Endothelial cell of umbilical vein (primary cell): ENCODE results near the gene CEP128. TPM values are rescaled to one million over a fixed set of nuclear protein-coding genes. Genes with fewer than 3 reads are reported as not detected.

Experiments used
- BruUV-seq: library from RNA; stranded (reverse); fragments of 400-500 nt; replicated peaks from 2 replicates; lab custom pipeline; 2021; lab: Mats Ljungman, UMichigan
- CTCF ChIA-PET: fragments of 300-600, 350-600 bp; sonication (Branson Sonifier 250); formaldehyde crosslinking; loops from one replicate; lab custom pipeline; 2021; ENCODE audit warnings: antibody characterized with exemption, inconsistent platforms; lab: Charles Lee
- POLR2A ChIA-PET: fragments of 300-600, 350-600 bp; sonication (Branson Sonifier 250); formaldehyde crosslinking; loops from one replicate; lab custom pipeline; 2021; ENCODE audit warnings: antibody characterized with exemption, inconsistent platforms; lab: Charles Lee
- DNase-seq: peaks from one replicate; pipeline ENCODE4 v3.0.0-alpha.2; 2011; ENCODE audit warnings: low read depth, low spot score
- FAIRE-seq: peaks from 2 replicates; lab custom pipeline; 2011; peaks lifted over from hg19 to GRCh38; lab: Jason Lieb, UNC
- H2AFZ ChIP-seq: 2 replicates; pipeline ENCODE4 v1.6.0; 2012; ENCODE audit warnings: low read depth, low read length, control low read depth, inconsistent platforms
- H3K27ac ChIP-seq: 2 replicates; pipeline ENCODE4 v1.5.1; 2011; ENCODE audit warnings: low read depth, mild to moderate bottlenecking, control low read depth, low read length, moderate library complexity; ENCODE audit not compliant: insufficient read depth
- H3K27me3 ChIP-seq, 2 experiments: 2 replicates each; pipeline versions ENCODE4 v1.6.0 to v1.6.1; 2011; ENCODE audit warnings: low read length in 2 of 2, mixed read lengths in 1 of 2; ENCODE audit not compliant: control insufficient read depth in 2 of 2, insufficient read depth in 2 of 2
- H3K36me3 ChIP-seq, 2 experiments: 2 replicates in 1 of 2; 3 replicates in 1 of 2; pipeline ENCODE4 v1.5.1; 2011; ENCODE audit warnings: low read length in 2 of 2, mild to moderate bottlenecking in 1 of 2, moderate library complexity in 1 of 2; ENCODE audit not compliant: control insufficient read depth in 2 of 2, insufficient read depth in 2 of 2; ENCODE audit errors: extremely low read depth in 1 of 2
- H3K4me1 ChIP-seq: 3 replicates; pipeline ENCODE4 v1.5.1; 2011; ENCODE audit warnings: mild to moderate bottlenecking, low read length; ENCODE audit not compliant: control insufficient read depth, insufficient read depth; ENCODE audit errors: extremely low read depth
- H3K4me2 ChIP-seq: 2 replicates; pipeline ENCODE4 v1.6.1; 2011; ENCODE audit warnings: low read length, control low read depth, mixed read lengths; ENCODE audit not compliant: insufficient read depth
- H3K4me3 ChIP-seq, 3 experiments: fragments of 200-600 bp in 1 of 3; sonication (generic), shearing (Covaris generic) in 1 of 3; replicated peaks in 1 of 3; 2 replicates each; pipeline ENCODE4 v1.5.1; 2011 to 2016; ENCODE audit warnings: control low read depth in 3 of 3, low read length in 3 of 3, mild to moderate bottlenecking in 2 of 3, inconsistent platforms in 1 of 3, low read depth in 1 of 3, moderate library complexity in 1 of 3; ENCODE audit not compliant: insufficient read depth in 1 of 3
- H3K79me2 ChIP-seq: 2 replicates; pipeline ENCODE4 v1.6.0; 2012; ENCODE audit warnings: low read length, inconsistent platforms; ENCODE audit not compliant: control insufficient read depth, insufficient read depth
- H3K9ac ChIP-seq: replicated peaks from 2 replicates; pipeline ENCODE3; 2011; ENCODE audit warnings: low read length, control low read depth; ENCODE audit not compliant: insufficient read depth; ENCODE audit errors: extremely low read depth
- H3K9me1 ChIP-seq: replicated peaks from 3 replicates; pipeline ENCODE4 v1.6.0; 2011; ENCODE audit warnings: mild to moderate bottlenecking, low read length; ENCODE audit not compliant: control insufficient read depth, insufficient read depth; ENCODE audit errors: extremely low read depth
- H3K9me3 ChIP-seq: replicated peaks from 2 replicates; pipeline ENCODE4 v1.5.1; 2012; ENCODE audit warnings: low read length, inconsistent platforms; ENCODE audit not compliant: control insufficient read depth, insufficient read depth
- H4K20me1 ChIP-seq: replicated peaks from 2 replicates; pipeline ENCODE3; 2011; ENCODE audit warnings: mild to moderate bottlenecking, low read length; ENCODE audit not compliant: control insufficient read depth, insufficient read depth; ENCODE audit errors: extremely low read depth
- CTCF ChIP-seq, 2 donors: IDR thresholded peaks; 1 replicate in 1 of 2; 2 replicates in 1 of 2; pipeline ENCODE4 v1.5.1; 2011; ENCODE audit warnings: low read length in 2 of 2, mild to moderate bottlenecking in 2 of 2, moderate library complexity in 2 of 2, control low read depth in 1 of 2, inconsistent platforms in 1 of 2, low read depth in 1 of 2; ENCODE audit not compliant: insufficient read depth in 1 of 2; ENCODE audit errors: extremely low read depth in 1 of 2
- EZH2 ChIP-seq: IDR thresholded peaks from 2 replicates; pipeline ENCODE4 v1.6.1; 2012; ENCODE audit warnings: borderline replicate concordance, low read depth, mild to moderate bottlenecking, moderate library complexity, low read length, inconsistent platforms; ENCODE audit not compliant: severe bottlenecking
- FOS ChIP-seq: IDR thresholded peaks from 2 replicates; pipeline ENCODE4 v1.6.1; 2011; ENCODE audit warnings: mild to moderate bottlenecking, low read length, moderate library complexity, borderline replicate concordance; ENCODE audit not compliant: insufficient read depth
- GATA2 ChIP-seq: IDR thresholded peaks from 2 replicates; pipeline ENCODE4 v1.7.0; 2011; ENCODE audit warnings: low read depth, mild to moderate bottlenecking, moderate library complexity, mixed read lengths, low read length; ENCODE audit not compliant: insufficient read length, insufficient read depth
- JUN ChIP-seq: IDR thresholded peaks from 2 replicates; pipeline ENCODE4 v1.6.1; 2011; ENCODE audit warnings: borderline replicate concordance, low read depth; ENCODE audit not compliant: insufficient read length, insufficient read depth
- MAX ChIP-seq: IDR thresholded peaks from 2 replicates; pipeline ENCODE4 v1.6.1; 2011; ENCODE audit not compliant: insufficient read depth, insufficient read length
- MYC ChIP-seq: IDR thresholded peaks from one replicate; pipeline ENCODE4 v1.6.1; 2011; ENCODE audit warnings: mild to moderate bottlenecking, low read depth, low read length
- POLR2A ChIP-seq: IDR thresholded peaks from 2 replicates; pipeline ENCODE4 v1.6.1; 2012; ENCODE audit warnings: low read depth, mild to moderate bottlenecking, control low read depth, low read length
- POLR2AphosphoS5 ChIP-seq: IDR thresholded peaks from 2 replicates; pipeline ENCODE4 v1.6.1; 2012; ENCODE audit warnings: low read depth, mild to moderate bottlenecking, control low read depth, low read length, moderate library complexity; ENCODE audit not compliant: insufficient read depth
- dilution Hi-C: fragments of 300-500 bp; cut with MboI; formaldehyde crosslinking; loops from one replicate; pipeline ENCODE4 v1.15.0; 2019; ENCODE audit warnings: low sequenced_read_pairs; ENCODE audit not compliant: extremely low pct_ligation_motif_present
- intact Hi-C: fragments of 100-400 bp; cut with micrococcal nuclease; formaldehyde crosslinking; loops from one replicate; pipeline ENCODE4 v1.10.0; 2022
- polyA plus RNA-seq, 4 experiments: library from polyadenylated mRNA; depleted of rRNA in 3 of 4; stranded (reverse) in 3 of 4; unstranded in 1 of 4; fragments of >200 nt; gene quantifications; 2 replicates each; pipeline versions ENCODE4 v1.2.1 to v1.2.3, GENCODE V29; 2011 to 2012; ENCODE audit warnings: missing spikeins in 1 of 4
- total RNA-seq: library from RNA; stranded (reverse); gene quantifications from 2 replicates; pipeline ENCODE4 v1.2.3, GENCODE V29; 2021

CEP128 gene
- total and polyA plus RNA-seq, 2 donors (not counting 3 experiments of a cell fraction or from before 2014, with no cell fraction given), result 0.91 to 23.7 TPM

- intact Hi-C loops (no loop called here), dilution Hi-C loops (no loop called here)
- no peak for DNase-seq
- Histone ChIP-seq H3K4me2 (no peak overlapping the region), H3K79me2 (no peaks in the 10 kb centered on the region), H3K27me3 (no peaks in the 10 kb centered on the region), H4K20me1 (no peaks in the 10 kb centered on the region), H3K9me1 (no peaks in the 10 kb centered on the region), H3K9me3 (no peaks in the 10 kb centered on the region), H3K4me3 (no peak overlapping the region), H2AFZ (no peak overlapping the region), H3K27ac (no peak overlapping the region), H3K36me3 (no peaks in the 10 kb centered on the region), H3K9ac (no peak overlapping the region), H3K4me1 (no peaks in the 10 kb centered on the region)
- no peak for TF ChIP-seq POLR2AphosphoS5
- TF ChIP-seq EZH2, result no peak
- no peak for TF ChIP-seq JUN
- no peak for TF ChIP-seq FOS
- no peak for TF ChIP-seq MYC
- no peak for TF ChIP-seq POLR2A
- no peak for TF ChIP-seq GATA2
- TF ChIP-seq CTCF (IDR thresholded peaks at IDR 0.05; ENCODE audit: extremely low read depth in 1 of 2, insufficient read depth in 1 of 2, low read depth in 1 of 2, low read length in 2 of 2), result no peak
- no peak for TF ChIP-seq MAX
- BruUV-seq, result no TSS peak
- ChIA-PET POLR2A (no interaction called here), CTCF (no interaction called here)
- FAIRE-seq, result no peak
These were observed 466.5 kb downstream of the CEP128 start for GRCh38 chr14:80475074-80475473.
